A673 (cell line): ENCODE data around the gene KCNQ1OT1. TPM values are rescaled to one million over a fixed set of nuclear protein-coding genes. Genes with fewer than 3 reads are reported as not detected.

Source experiments
- BruUV-seq: library from RNA; stranded (reverse); fragments of 400-500 nt; replicated peaks from 2 replicates; lab custom pipeline; 2021; lab: Mats Ljungman, UMichigan
- CTCF ChIA-PET: fragments of 300-600 bp; sonication (Branson Sonifier 250); formaldehyde crosslinking; loops from one replicate; lab custom pipeline; 2022; ENCODE audit warnings: antibody characterized with exemption; lab: Charles Lee
- POLR2A ChIA-PET: fragments of 300-600 bp; sonication (Branson Sonifier 250); formaldehyde crosslinking; loops from one replicate; lab custom pipeline; 2022; ENCODE audit warnings: antibody characterized with exemption; ENCODE audit not compliant: low non-redundant PET; lab: Charles Lee
- DNase-seq: peaks from one replicate; pipeline ENCODE4 v3.0.0-alpha.2; 2015; ENCODE audit warnings: low spot score
- H3K27ac ChIP-seq: fragments of 200-600 bp; sonication (generic); 2 replicates; pipeline ENCODE4 v1.5.1; 2016; ENCODE audit warnings: mixed run types, low read depth, mild to moderate bottlenecking, mixed read lengths, antibody characterized with exemption, low read length; ENCODE audit not compliant: poor library complexity, severe bottlenecking
- H3K27me3 ChIP-seq: fragments of 200-600 bp; sonication (generic); replicated peaks from 2 replicates; pipeline ENCODE4 v1.6.1; 2017; ENCODE audit warnings: mixed run types, low read depth, mild to moderate bottlenecking, mixed read lengths, antibody characterized with exemption, low read length; ENCODE audit not compliant: insufficient read depth, poor library complexity
- H3K36me3 ChIP-seq: fragments of 200-600 bp; sonication (generic); 2 replicates; pipeline ENCODE4 v1.6.1; 2016; ENCODE audit warnings: mixed run types, mild to moderate bottlenecking, mixed read lengths, antibody characterized with exemption, low read length; ENCODE audit not compliant: insufficient read depth, poor library complexity, severe bottlenecking
- H3K4me1 ChIP-seq: fragments of 200-600 bp; sonication (generic); 2 replicates; pipeline ENCODE4 v1.6.1; 2017; ENCODE audit warnings: mixed run types, mild to moderate bottlenecking, mixed read lengths, antibody characterized with exemption, low read length; ENCODE audit not compliant: insufficient read depth, poor library complexity, severe bottlenecking
- H3K4me3 ChIP-seq: fragments of 200-600 bp; sonication (generic); 2 replicates; pipeline ENCODE4 v1.5.1; 2016; ENCODE audit warnings: low read depth, mixed run types, mild to moderate bottlenecking, mixed read lengths, low read length; ENCODE audit not compliant: poor library complexity, severe bottlenecking
- H3K9me3 ChIP-seq: fragments of 200-600 bp; sonication (generic); 2 replicates; pipeline ENCODE4 v1.6.1; 2016; ENCODE audit warnings: mixed run types, low read depth, mild to moderate bottlenecking, mixed read lengths, antibody characterized with exemption, low read length; ENCODE audit not compliant: poor library complexity, severe bottlenecking
- CTCF ChIP-seq: fragments of 300-800, 200-600 bp; sonication (generic); conservative IDR thresholded peaks from 2 replicates; pipeline ENCODE4 v1.5.1; 2017; ENCODE audit warnings: low read depth, mild to moderate bottlenecking, antibody characterized with exemption, low read length, moderate library complexity, mixed read lengths
- EZH2 ChIP-seq: fragments of 200-600 bp; sonication (generic); IDR thresholded peaks from 2 replicates; pipeline ENCODE4 v1.6.1; 2017; ENCODE audit warnings: borderline replicate concordance, low read depth, mild to moderate bottlenecking, mixed read lengths, antibody characterized with exemption, low read length; ENCODE audit not compliant: poor library complexity, severe bottlenecking
- intact Hi-C: fragments of 100-400 bp; cut with micrococcal nuclease; formaldehyde crosslinking; loops from one replicate; pipeline ENCODE4 v1.10.0; 2022; ENCODE audit not compliant: unreplicated experiment
- total RNA-seq: library from RNA; stranded (reverse); gene quantifications from 2 replicates; pipeline ENCODE4 v1.2.3, GENCODE V29; 2021

Gene KCNQ1OT1
- total RNA-seq, 1 experiment from 2014 or later: 4.0 TPM

- Histone ChIP-seq H3K27me3 (no peaks in the 10 kb centered on the region), H3K27ac (no peak overlapping the region), H3K4me1 (no peaks in the 10 kb centered on the region), H3K4me3 (no peak overlapping the region), H3K36me3 (peaks cover 2% of the 10 kb centered on the region), H3K9me3 (no peaks in the 10 kb centered on the region)
- TF ChIP-seq EZH2 (no peak), CTCF (no peak)
- CTCF ChIA-PET: no interaction called here
- POLR2A ChIA-PET: no interaction called here
- no TSS peak for BruUV-seq
- DNase-seq: no peak
- intact Hi-C loops: no loop called here
Measured at GRCh38 chr11:2670541-2671100, 29.2 kb downstream of the KCNQ1OT1 start.

DNA sequence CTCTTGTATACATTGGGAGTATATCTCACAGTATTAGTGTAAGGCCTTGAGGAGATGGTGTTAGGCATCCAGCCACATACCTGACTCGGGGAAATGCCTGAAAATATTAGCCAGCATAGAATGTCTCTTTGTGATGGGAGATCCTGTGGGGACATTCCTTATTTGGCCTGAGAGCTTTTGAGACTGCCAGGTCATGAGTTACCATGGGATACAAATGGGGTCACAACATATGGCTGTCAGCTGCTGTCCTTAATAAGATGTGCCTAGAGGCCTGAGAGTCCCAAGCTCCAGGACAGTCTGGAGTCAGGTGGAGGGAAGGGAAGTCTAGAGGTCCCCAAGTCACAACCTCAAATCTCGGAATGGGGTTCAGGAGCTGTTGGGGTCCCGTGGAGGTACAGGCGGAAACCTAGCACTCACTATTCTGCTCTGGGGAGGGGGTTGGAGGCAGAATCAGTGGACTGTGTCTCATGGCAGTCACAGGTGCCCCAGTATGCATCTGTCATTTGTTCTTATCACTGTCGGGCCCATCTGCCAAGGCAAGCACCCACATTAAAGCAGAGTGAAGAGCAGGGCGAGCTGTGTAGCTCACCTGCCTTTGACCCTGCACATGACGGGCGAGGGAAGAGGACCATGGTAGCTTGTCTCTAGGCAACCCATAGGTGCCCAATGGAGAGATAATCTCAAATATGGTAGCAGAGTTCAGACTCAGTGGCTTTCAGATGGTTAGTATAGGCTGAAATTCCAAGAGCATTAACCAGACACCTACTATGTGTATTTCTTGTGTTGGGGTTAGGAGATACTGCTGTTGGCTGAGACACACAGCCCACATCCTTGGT, 29.9 kb downstream of the KCNQ1OT1 start:
- no peak overlapping the region for H3K4me3 ChIP-seq
- H3K27me3 ChIP-seq: no peaks in the 10 kb centered on the region
- intact Hi-C loops: no loop called here
- ChIA-PET POLR2A (no interaction called here), CTCF (no interaction called here)
- H3K27ac ChIP-seq: no peak overlapping the region
- TF ChIP-seq EZH2: no peak
- no peak for TF ChIP-seq CTCF
- H3K36me3 ChIP-seq: peaks cover 2% of the 10 kb centered on the region
- DNase-seq: no peak
- no peaks in the 10 kb centered on the region for H3K9me3 ChIP-seq
- H3K4me1 ChIP-seq: no peaks in the 10 kb centered on the region
- BruUV-seq: no TSS peak

- no peak for DNase-seq
- peaks cover 2% of the 10 kb centered on the region for H3K36me3 ChIP-seq
- ChIA-PET POLR2A (no interaction called here), CTCF (no interaction called here)
- H3K9me3 ChIP-seq: no peaks in the 10 kb centered on the region
- intact Hi-C loops: no loop called here
- no peaks in the 10 kb centered on the region for H3K4me1 ChIP-seq
- no peaks in the 10 kb centered on the region for H3K27me3 ChIP-seq
- BruUV-seq: no TSS peak
- TF ChIP-seq CTCF: no peak
- TF ChIP-seq EZH2: no peak
- H3K4me3 ChIP-seq: no peak overlapping the region
- no peak overlapping the region for H3K27ac ChIP-seq
Measured at GRCh38 chr11:2668876-2669275, 30.9 kb downstream of the KCNQ1OT1 start.
